GM21515 (cell line): ENCODE measurements around the gene CKLF.

Experiments used
- ATAC-seq: cut with Tn5 transposase; IDR thresholded peaks from one replicate; pipeline ENCODE4 v1.9.1; 2021; ENCODE audit not compliant: unreplicated experiment

CKLF gene

GRCh38 chr16:66614161-66614802 lies 61.9 kb downstream of the CKLF start:
- no peak for ATAC-seq
